ENCODE measurements around the gene RIMS3. TPM values are rescaled to one million over a fixed set of nuclear protein-coding genes. Genes with fewer than 3 reads are reported as not detected.

RIMS3 gene
- total RNA-seq, 1 donor from 2014 or later: 6.2 TPM

DNA sequence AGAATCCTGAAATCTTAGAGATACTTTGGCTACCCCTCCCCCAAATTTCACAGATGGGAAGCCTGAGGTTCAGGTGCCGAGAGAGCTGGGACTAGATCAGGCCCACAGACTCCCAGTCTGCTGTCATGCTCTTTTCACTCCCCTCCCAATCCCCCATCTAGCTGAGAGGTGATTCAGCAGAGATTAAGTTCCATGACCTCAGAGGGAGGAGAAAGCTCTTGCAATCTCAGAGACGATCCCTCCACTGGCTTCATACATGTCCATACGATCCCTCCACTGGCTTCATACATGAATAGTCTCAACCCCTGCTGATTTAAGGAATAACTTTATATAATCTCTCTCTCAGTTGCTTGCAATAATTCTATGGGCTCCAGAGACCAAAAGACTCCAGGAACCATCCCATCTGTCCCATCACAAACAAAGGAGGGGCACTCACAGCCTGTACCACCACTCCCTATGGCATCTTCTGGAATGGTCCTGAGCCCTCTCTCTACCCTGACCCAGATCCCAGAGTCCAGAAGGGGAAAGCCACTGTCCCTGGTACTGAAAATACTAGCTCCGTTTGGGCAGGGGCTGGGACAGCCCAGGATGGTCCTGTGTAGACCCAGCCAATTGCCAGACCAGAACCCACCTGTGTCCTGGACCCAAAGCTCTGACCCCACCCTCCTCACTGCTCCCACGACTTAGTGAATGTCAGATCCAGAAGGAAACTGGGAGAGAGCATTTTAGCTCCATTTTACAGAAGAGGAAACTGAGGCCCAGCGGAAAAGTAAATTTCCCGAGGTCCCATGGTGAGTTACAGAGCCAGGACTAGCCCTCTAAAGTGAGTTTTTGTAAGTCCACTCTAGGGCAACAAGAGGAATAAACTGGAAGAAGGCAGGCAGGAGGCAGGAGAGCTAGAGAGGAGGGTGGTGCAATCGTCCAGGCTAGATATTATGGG is 27.1 kb downstream of the RIMS3 start:
- intact Hi-C loops (cut with micrococcal nuclease): no loop called here
- DNase-seq (no peak), ATAC-seq (ENCODE audit: low read depth) (no peak)
- Mint-ChIP-seq H3K27ac (no peak overlapping the region), H3K9me3 (no peaks in the 10 kb centered on the region), H3K27me3 (no peaks in the 10 kb centered on the region), H3K36me3 (ENCODE audit: low read depth) (no peaks in the 10 kb centered on the region), H3K4me3 (no peak overlapping the region), H3K4me1 (peaks cover 11% of the 10 kb centered on the region)
- POLR2A ChIA-PET: no interaction called here
- CTCF ChIA-PET: no interaction called here
- TF ChIP-seq CTCF (IDR thresholded peaks at IDR 0.05): no peak

GRCh38 chr1:40637470-40638007 is 27.9 kb downstream of the RIMS3 start:
- ChIA-PET CTCF (no interaction called here), POLR2A (interaction anchor here (0.6 kb wide), 1 partner anchor 881 kb away, joined by 6 read pairs; no protein-coding TSS in a partner anchor)
- H3K36me3 Mint-ChIP-seq (ENCODE audit: low read depth): no peaks in the 10 kb centered on the region
- no peak overlapping the region for H3K27ac Mint-ChIP-seq
- H3K9me3 Mint-ChIP-seq: no peaks in the 10 kb centered on the region
- peaks cover 17% of the 10 kb centered on the region for H3K4me1 Mint-ChIP-seq
- DNase-seq (no peak), ATAC-seq (ENCODE audit: low read depth) (no peak)
- no peak overlapping the region for H3K4me3 Mint-ChIP-seq
- no peaks in the 10 kb centered on the region for H3K27me3 Mint-ChIP-seq
- no peak for TF ChIP-seq CTCF (IDR thresholded peaks at IDR 0.05)
- intact Hi-C loops (cut with micrococcal nuclease): no loop called here

DNA sequence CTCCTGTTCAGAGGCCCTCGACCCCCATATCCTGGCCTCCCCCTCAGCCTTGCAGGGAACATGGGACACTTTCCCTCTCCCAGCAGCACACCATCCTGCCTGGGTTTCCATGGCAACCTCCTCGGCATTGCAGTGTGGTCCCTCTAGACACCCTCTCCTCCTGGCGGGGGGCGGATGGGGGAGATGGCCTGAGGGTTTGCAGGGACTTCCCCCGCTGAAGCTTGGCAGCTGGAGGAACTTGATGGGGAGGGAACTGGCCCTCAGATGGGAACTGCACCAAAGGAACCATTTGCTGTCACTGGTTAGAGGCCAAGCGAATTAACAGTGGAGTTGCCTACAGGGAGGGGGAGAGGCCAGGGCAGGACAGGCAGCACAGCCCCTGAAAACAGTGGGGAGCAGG is 28.7 kb downstream of the RIMS3 start:
- Mint-ChIP-seq H3K4me3 (no peak overlapping the region), H3K9me3 (no peaks in the 10 kb centered on the region), H3K36me3 (ENCODE audit: low read depth) (no peaks in the 10 kb centered on the region), H3K27me3 (no peaks in the 10 kb centered on the region), H3K27ac (no peak overlapping the region), H3K4me1 (peaks cover 17% of the 10 kb centered on the region)
- POLR2A ChIA-PET: interaction anchor here (0.6 kb wide), 1 partner anchor 882 kb away, joined by 6 read pairs; no protein-coding TSS in a partner anchor
- CTCF ChIA-PET: no interaction called here
- intact Hi-C loops (cut with micrococcal nuclease): no loop called here
- TF ChIP-seq CTCF (IDR thresholded peaks at IDR 0.05): no peak
- DNase-seq (no peak), ATAC-seq (ENCODE audit: low read depth) (no peak)

DNA sequence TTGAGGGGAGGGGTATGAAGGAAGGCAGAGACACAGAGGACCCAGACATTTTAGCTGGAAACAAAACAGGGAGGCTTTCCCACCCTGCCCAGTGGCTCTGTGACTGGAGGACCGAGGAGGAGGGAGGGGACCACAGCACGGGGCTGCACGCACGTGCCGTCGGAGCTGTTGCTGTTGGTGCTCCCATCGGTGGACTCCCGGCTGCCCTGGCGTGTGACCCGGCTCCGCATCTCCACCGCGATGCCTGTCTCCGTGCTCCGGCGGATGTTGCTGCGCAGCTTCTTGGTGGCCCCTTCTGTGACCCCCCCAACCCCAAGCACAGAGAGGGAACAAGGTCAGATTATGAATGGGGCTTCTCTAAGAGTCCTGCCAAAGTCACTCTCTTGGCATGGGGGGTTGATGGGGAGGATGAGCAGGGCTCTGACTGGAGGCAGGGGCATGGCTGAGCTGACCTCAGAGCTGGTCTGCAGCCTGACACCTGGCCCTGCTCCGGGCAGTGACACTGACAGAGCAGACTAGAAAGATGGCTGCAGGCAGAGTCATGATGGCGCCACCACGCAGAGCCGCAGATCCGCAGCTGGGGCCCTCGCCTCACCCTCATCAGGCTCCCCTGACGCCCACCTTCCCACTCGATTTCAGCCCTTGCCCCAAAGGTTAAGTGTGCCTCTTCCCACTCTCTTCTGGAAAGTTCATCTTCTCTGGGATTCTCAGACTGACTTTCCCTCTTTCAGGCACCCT is 29.6 kb downstream of the RIMS3 start:
- no peak for TF ChIP-seq CTCF (IDR thresholded peaks at IDR 0.05)
- H3K27me3 Mint-ChIP-seq: no peaks in the 10 kb centered on the region
- H3K4me3 Mint-ChIP-seq: no peak overlapping the region
- no peaks in the 10 kb centered on the region for H3K36me3 Mint-ChIP-seq (ENCODE audit: low read depth)
- H3K27ac Mint-ChIP-seq: no peak overlapping the region
- ATAC-seq (ENCODE audit: low read depth) (no peak), DNase-seq (no peak)
- no peaks in the 10 kb centered on the region for H3K9me3 Mint-ChIP-seq
- ChIA-PET POLR2A (no interaction called here), CTCF (no interaction called here)
- intact Hi-C loops (cut with micrococcal nuclease): no loop called here
- H3K4me1 Mint-ChIP-seq: peaks cover 17% of the 10 kb centered on the region

Data from activated B cell treated with CpG ODN at 0.5 μM for 24 hours (primary cell).